ENCODE data around the gene EFCAB13.
"Not testable (repeated sequence)": the region's sequence is repeated elsewhere in the genome, so short reads cannot be mapped to it uniquely, and the experiment has no call there.

DNA sequence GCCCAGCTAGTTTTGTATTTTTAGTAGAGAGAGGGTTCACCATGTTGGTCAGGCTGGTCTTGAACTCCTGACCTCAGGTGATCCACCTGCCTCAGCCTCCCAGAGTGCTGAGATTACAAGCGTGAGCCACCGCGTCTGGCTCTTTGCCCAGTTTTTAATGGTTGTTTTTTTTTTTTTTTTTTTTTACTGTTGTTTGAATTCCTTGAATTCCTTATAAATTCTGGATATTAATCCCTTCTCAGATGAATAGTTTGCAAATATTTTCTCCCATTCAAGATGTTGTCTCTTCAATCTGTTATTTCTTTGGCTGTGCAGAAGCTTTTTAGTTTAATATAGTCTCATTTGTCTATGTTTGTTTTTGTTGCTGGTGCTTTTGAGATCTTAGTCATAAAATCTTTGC, 47.1 kb downstream of the EFCAB13 start:
- TF ChIP-seq, protein P1, sequence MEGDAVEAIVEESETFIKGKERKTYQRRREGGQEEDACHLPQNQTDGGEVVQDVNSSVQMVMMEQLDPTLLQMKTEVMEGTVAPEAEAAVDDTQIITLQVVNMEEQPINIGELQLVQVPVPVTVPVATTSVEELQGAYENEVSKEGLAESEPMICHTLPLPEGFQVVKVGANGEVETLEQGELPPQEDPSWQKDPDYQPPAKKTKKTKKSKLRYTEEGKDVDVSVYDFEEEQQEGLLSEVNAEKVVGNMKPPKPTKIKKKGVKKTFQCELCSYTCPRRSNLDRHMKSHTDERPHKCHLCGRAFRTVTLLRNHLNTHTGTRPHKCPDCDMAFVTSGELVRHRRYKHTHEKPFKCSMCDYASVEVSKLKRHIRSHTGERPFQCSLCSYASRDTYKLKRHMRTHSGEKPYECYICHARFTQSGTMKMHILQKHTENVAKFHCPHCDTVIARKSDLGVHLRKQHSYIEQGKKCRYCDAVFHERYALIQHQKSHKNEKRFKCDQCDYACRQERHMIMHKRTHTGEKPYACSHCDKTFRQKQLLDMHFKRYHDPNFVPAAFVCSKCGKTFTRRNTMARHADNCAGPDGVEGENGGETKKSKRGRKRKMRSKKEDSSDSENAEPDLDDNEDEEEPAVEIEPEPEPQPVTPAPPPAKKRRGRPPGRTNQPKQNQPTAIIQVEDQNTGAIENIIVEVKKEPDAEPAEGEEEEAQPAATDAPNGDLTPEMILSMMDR (IDR thresholded peaks at IDR 0.05; ENCODE audit: low read depth, low read length, missing input control): not testable (repeated sequence)
- not testable (repeated sequence) for TF ChIP-seq SP1 (IDR thresholded peaks at IDR 0.05); RAD21 (IDR thresholded peaks at IDR 0.05); JUND (IDR thresholded peaks at IDR 0.05); RXRA (IDR thresholded peaks at IDR 0.05); GABPA (IDR thresholded peaks at IDR 0.05 in 1 of 2, conservative IDR thresholded peaks at IDR 0.05 in 1 of 2)
- TF ChIP-seq, protein P2, sequence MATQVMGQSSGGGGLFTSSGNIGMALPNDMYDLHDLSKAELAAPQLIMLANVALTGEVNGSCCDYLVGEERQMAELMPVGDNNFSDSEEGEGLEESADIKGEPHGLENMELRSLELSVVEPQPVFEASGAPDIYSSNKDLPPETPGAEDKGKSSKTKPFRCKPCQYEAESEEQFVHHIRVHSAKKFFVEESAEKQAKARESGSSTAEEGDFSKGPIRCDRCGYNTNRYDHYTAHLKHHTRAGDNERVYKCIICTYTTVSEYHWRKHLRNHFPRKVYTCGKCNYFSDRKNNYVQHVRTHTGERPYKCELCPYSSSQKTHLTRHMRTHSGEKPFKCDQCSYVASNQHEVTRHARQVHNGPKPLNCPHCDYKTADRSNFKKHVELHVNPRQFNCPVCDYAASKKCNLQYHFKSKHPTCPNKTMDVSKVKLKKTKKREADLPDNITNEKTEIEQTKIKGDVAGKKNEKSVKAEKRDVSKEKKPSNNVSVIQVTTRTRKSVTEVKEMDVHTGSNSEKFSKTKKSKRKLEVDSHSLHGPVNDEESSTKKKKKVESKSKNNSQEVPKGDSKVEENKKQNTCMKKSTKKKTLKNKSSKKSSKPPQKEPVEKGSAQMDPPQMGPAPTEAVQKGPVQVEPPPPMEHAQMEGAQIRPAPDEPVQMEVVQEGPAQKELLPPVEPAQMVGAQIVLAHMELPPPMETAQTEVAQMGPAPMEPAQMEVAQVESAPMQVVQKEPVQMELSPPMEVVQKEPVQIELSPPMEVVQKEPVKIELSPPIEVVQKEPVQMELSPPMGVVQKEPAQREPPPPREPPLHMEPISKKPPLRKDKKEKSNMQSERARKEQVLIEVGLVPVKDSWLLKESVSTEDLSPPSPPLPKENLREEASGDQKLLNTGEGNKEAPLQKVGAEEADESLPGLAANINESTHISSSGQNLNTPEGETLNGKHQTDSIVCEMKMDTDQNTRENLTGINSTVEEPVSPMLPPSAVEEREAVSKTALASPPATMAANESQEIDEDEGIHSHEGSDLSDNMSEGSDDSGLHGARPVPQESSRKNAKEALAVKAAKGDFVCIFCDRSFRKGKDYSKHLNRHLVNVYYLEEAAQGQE (IDR thresholded peaks at IDR 0.05): not testable (repeated sequence)
- TF ChIP-seq, protein P3, sequence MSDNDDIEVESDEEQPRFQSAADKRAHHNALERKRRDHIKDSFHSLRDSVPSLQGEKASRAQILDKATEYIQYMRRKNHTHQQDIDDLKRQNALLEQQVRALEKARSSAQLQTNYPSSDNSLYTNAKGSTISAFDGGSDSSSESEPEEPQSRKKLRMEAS (IDR thresholded peaks at IDR 0.05): not testable (repeated sequence)

Data from liver (tissue), 3 donors.